ENCODE data around the gene LLCFC1.

DNA sequence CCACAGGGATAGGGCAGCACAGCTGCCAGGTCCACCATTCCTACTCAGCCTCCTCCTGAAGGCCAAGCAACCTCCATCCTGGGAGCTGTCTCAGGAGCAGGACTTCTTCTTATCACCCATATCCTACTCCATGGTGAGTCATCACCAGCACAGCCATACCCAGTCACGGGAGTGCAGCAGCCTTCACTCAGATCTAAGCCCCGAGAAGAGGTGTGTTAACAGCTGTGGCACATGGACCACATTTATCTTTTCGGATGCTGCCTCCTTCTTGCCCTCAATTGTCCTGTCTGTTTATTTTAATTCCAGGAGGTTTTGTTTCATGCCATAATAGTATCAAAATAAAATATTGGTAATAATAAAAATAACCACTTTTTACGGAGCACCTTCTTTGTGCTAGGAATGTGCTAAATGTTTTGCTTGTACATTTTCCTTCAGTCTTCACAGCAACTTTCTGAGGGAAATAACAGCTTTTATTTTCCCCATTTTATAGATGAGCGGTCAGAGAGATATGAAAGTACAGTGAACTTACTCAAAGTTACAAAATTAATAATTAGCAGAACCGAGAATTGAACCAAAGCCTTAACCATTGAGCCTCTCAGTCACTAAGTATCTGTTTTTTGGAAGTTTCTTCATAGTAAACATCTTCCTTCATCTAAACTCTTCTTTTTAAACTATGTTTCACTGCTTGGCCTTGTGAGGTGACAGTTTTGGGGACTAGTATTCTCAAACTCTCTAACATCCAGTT is 25.4 kb downstream of the LLCFC1 start:
- no peak for TF ChIP-seq NR3C1 (CRISPR knock-in tag; conservative IDR thresholded peaks at IDR 0.05; ENCODE audit: low read depth)
- no peak for TF ChIP-seq RELA (CRISPR knock-in tag; IDR thresholded peaks at IDR 0.05; ENCODE audit: borderline replicate concordance)
- TF ChIP-seq, protein P1, sequence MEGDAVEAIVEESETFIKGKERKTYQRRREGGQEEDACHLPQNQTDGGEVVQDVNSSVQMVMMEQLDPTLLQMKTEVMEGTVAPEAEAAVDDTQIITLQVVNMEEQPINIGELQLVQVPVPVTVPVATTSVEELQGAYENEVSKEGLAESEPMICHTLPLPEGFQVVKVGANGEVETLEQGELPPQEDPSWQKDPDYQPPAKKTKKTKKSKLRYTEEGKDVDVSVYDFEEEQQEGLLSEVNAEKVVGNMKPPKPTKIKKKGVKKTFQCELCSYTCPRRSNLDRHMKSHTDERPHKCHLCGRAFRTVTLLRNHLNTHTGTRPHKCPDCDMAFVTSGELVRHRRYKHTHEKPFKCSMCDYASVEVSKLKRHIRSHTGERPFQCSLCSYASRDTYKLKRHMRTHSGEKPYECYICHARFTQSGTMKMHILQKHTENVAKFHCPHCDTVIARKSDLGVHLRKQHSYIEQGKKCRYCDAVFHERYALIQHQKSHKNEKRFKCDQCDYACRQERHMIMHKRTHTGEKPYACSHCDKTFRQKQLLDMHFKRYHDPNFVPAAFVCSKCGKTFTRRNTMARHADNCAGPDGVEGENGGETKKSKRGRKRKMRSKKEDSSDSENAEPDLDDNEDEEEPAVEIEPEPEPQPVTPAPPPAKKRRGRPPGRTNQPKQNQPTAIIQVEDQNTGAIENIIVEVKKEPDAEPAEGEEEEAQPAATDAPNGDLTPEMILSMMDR (IDR thresholded peaks at IDR 0.05), result no peak
- no peak for TF ChIP-seq JUN (CRISPR knock-in tag; IDR thresholded peaks at IDR 0.05)
- TF ChIP-seq, protein P2, sequence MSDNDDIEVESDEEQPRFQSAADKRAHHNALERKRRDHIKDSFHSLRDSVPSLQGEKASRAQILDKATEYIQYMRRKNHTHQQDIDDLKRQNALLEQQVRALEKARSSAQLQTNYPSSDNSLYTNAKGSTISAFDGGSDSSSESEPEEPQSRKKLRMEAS (CRISPR knock-in tag; IDR thresholded peaks at IDR 0.05), result no peak
- TF ChIP-seq NFYB (CRISPR knock-in tag; conservative IDR thresholded peaks at IDR 0.05; ENCODE audit: low read depth), result no peak
- TF ChIP-seq, protein P3, sequence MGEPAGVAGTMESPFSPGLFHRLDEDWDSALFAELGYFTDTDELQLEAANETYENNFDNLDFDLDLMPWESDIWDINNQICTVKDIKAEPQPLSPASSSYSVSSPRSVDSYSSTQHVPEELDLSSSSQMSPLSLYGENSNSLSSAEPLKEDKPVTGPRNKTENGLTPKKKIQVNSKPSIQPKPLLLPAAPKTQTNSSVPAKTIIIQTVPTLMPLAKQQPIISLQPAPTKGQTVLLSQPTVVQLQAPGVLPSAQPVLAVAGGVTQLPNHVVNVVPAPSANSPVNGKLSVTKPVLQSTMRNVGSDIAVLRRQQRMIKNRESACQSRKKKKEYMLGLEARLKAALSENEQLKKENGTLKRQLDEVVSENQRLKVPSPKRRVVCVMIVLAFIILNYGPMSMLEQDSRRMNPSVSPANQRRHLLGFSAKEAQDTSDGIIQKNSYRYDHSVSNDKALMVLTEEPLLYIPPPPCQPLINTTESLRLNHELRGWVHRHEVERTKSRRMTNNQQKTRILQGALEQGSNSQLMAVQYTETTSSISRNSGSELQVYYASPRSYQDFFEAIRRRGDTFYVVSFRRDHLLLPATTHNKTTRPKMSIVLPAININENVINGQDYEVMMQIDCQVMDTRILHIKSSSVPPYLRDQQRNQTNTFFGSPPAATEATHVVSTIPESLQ (CRISPR knock-in tag; IDR thresholded peaks at IDR 0.05), result no peak
- no peak for TF ChIP-seq CBFB (CRISPR knock-in tag; IDR thresholded peaks at IDR 0.05; ENCODE audit: low read depth)
- TF ChIP-seq, protein P4, sequence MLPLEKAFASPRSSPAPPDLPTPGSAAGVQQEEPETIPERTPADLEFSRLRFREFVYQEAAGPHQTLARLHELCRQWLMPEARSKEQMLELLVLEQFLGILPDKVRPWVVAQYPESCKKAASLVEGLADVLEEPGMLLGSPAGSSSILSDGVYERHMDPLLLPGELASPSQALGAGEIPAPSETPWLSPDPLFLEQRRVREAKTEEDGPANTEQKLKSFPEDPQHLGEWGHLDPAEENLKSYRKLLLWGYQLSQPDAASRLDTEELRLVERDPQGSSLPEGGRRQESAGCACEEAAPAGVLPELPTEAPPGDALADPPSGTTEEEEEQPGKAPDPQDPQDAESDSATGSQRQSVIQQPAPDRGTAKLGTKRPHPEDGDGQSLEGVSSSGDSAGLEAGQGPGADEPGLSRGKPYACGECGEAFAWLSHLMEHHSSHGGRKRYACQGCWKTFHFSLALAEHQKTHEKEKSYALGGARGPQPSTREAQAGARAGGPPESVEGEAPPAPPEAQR (CRISPR knock-in tag; IDR thresholded peaks at IDR 0.05), result no peak
- TF ChIP-seq, protein P5, sequence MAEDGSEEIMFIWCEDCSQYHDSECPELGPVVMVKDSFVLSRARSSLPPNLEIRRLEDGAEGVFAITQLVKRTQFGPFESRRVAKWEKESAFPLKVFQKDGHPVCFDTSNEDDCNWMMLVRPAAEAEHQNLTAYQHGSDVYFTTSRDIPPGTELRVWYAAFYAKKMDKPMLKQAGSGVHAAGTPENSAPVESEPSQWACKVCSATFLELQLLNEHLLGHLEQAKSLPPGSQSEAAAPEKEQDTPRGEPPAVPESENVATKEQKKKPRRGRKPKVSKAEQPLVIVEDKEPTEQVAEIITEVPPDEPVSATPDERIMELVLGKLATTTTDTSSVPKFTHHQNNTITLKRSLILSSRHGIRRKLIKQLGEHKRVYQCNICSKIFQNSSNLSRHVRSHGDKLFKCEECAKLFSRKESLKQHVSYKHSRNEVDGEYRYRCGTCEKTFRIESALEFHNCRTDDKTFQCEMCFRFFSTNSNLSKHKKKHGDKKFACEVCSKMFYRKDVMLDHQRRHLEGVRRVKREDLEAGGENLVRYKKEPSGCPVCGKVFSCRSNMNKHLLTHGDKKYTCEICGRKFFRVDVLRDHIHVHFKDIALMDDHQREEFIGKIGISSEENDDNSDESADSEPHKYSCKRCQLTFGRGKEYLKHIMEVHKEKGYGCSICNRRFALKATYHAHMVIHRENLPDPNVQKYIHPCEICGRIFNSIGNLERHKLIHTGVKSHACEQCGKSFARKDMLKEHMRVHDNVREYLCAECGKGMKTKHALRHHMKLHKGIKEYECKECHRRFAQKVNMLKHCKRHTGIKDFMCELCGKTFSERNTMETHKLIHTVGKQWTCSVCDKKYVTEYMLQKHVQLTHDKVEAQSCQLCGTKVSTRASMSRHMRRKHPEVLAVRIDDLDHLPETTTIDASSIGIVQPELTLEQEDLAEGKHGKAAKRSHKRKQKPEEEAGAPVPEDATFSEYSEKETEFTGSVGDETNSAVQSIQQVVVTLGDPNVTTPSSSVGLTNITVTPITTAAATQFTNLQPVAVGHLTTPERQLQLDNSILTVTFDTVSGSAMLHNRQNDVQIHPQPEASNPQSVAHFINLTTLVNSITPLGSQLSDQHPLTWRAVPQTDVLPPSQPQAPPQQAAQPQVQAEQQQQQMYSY (CRISPR knock-in tag; IDR thresholded peaks at IDR 0.05), result no peak
- TF ChIP-seq SMAD3 (CRISPR knock-in tag; IDR thresholded peaks at IDR 0.05; ENCODE audit: borderline replicate concordance), result no peak
- TF ChIP-seq ATF1 (CRISPR knock-in tag; IDR thresholded peaks at IDR 0.05), result no peak
- TF ChIP-seq, protein P6, sequence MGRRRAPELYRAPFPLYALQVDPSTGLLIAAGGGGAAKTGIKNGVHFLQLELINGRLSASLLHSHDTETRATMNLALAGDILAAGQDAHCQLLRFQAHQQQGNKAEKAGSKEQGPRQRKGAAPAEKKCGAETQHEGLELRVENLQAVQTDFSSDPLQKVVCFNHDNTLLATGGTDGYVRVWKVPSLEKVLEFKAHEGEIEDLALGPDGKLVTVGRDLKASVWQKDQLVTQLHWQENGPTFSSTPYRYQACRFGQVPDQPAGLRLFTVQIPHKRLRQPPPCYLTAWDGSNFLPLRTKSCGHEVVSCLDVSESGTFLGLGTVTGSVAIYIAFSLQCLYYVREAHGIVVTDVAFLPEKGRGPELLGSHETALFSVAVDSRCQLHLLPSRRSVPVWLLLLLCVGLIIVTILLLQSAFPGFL (CRISPR knock-in tag; IDR thresholded peaks at IDR 0.05; ENCODE audit: borderline replicate concordance), result no peak
- no peak for TF ChIP-seq EMX1 (CRISPR knock-in tag; IDR thresholded peaks at IDR 0.05)
